Measurements from ENCODE around the gene KLK8. TPM values are rescaled to one million over a fixed set of nuclear protein-coding genes. Genes with fewer than 3 reads are reported as not detected.

Gene KLK8
- total RNA-seq, 1 experiment from 2014 or later: not detected

DNA sequence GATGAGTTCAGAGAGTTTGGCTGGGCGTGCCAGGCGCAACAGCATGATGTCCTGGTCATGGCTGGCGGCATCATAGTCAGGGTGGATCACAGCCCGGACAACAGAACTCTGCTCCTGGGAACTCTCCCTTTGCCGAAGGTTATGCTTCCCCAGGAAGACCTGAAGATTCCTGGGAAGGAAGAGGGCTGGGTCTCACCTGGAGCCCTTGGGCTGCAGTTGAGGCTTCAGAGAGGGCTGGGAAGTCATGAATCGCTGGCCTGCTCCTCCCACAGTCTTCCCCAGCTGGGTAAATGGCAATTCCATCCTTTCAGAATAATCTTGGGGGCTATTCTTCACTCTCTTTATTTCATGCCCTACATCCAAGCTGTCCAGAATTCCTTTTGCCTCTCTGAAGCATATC, 38.0 kb downstream of the KLK8 start:
- ChIA-PET POLR2A (ENCODE audit: low non-redundant PET) (no interaction called here), CTCF (no interaction called here)
- no peak overlapping the region for H3K4me3 ChIP-seq (ENCODE audit: low read depth, low read length, poor library complexity, severe bottlenecking)
- peaks cover 34% of the 10 kb centered on the region for H3K27me3 ChIP-seq (replicated peaks; ENCODE audit: insufficient read depth, low read depth, low read length, poor library complexity)
- H3K27ac ChIP-seq (ENCODE audit: low read depth, low read length, poor library complexity, severe bottlenecking): no peak overlapping the region
- no peaks in the 10 kb centered on the region for H3K9me3 ChIP-seq (ENCODE audit: low read depth, low read length, poor library complexity, severe bottlenecking)
- intact Hi-C loops (cut with micrococcal nuclease; ENCODE audit: unreplicated experiment): no loop called here
- H3K36me3 ChIP-seq (ENCODE audit: insufficient read depth, low read length, poor library complexity, severe bottlenecking): no peaks in the 10 kb centered on the region
- TF ChIP-seq, protein P1, sequence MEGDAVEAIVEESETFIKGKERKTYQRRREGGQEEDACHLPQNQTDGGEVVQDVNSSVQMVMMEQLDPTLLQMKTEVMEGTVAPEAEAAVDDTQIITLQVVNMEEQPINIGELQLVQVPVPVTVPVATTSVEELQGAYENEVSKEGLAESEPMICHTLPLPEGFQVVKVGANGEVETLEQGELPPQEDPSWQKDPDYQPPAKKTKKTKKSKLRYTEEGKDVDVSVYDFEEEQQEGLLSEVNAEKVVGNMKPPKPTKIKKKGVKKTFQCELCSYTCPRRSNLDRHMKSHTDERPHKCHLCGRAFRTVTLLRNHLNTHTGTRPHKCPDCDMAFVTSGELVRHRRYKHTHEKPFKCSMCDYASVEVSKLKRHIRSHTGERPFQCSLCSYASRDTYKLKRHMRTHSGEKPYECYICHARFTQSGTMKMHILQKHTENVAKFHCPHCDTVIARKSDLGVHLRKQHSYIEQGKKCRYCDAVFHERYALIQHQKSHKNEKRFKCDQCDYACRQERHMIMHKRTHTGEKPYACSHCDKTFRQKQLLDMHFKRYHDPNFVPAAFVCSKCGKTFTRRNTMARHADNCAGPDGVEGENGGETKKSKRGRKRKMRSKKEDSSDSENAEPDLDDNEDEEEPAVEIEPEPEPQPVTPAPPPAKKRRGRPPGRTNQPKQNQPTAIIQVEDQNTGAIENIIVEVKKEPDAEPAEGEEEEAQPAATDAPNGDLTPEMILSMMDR (conservative IDR thresholded peaks at IDR 0.05; ENCODE audit: low read depth, low read length): no peak
- TF ChIP-seq EZH2 (IDR thresholded peaks at IDR 0.05; ENCODE audit: borderline replicate concordance, low read depth, low read length, poor library complexity, severe bottlenecking): no peak
- BruUV-seq (replicated peaks): no TSS peak
- DNase-seq (ENCODE audit: low spot score): no peak
- H3K4me1 ChIP-seq (ENCODE audit: insufficient read depth, low read length, poor library complexity, severe bottlenecking): no peaks in the 10 kb centered on the region

- H3K36me3 ChIP-seq (ENCODE audit: insufficient read depth, low read length, poor library complexity, severe bottlenecking): no peaks in the 10 kb centered on the region
- no peaks in the 10 kb centered on the region for H3K9me3 ChIP-seq (ENCODE audit: low read depth, low read length, poor library complexity, severe bottlenecking)
- no peaks in the 10 kb centered on the region for H3K4me1 ChIP-seq (ENCODE audit: insufficient read depth, low read length, poor library complexity, severe bottlenecking)
- no peak overlapping the region for H3K4me3 ChIP-seq (ENCODE audit: low read depth, low read length, poor library complexity, severe bottlenecking)
- TF ChIP-seq, protein P1 (conservative IDR thresholded peaks at IDR 0.05; ENCODE audit: low read depth, low read length): no peak
- TF ChIP-seq EZH2 (IDR thresholded peaks at IDR 0.05; ENCODE audit: borderline replicate concordance, low read depth, low read length, poor library complexity, severe bottlenecking): no peak
- no peak overlapping the region for H3K27ac ChIP-seq (ENCODE audit: low read depth, low read length, poor library complexity, severe bottlenecking)
- no peak for DNase-seq (ENCODE audit: low spot score)
- ChIA-PET POLR2A (ENCODE audit: low non-redundant PET) (no interaction called here), CTCF (no interaction called here)
- intact Hi-C loops (cut with micrococcal nuclease; ENCODE audit: unreplicated experiment): no loop called here
- H3K27me3 ChIP-seq (replicated peaks; ENCODE audit: insufficient read depth, low read depth, low read length, poor library complexity): peaks cover 35% of the 10 kb centered on the region
- no TSS peak for BruUV-seq (replicated peaks)
Measured at GRCh38 chr19:50962245-50962644, 39.2 kb downstream of the KLK8 start.

DNA sequence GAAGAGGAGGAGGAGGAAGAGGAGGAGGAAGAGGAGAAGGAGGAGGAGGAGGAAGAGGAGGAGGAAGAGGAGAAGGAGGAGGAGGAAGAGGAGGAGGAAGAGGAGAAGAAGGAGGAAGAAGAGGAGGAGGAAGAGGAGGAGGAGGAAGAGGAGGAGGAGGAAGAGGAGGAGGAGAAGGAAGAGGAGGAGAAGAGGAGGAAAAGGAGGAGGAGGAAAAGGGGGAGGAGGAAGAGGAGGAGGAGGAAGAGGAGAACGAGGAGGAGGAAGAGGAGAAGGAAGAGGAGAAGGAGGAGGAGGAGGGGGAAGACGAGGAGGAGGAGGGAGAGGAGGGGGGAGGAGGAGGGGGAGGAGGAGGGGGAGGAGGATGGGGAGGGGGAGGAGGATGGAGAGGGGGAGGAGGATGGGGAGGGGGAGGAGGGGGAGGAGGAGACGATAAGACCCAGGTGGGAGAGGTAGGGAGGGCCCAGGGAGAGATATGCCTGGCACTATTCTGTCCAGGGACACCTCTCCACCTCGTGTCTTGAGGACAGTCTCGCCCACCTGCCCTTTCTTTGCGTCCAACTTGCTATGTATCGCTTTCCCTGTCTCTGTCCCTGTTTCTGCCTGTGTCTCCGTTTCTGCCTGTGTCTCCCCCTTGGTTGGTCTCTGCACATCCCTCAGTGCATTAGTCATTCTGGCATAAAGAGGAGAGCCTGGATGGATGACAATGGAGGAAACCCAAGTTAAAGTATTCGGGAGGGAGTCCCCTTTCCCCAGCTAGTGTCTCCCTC, 41.5 kb downstream of the KLK8 start:
- intact Hi-C loops (cut with micrococcal nuclease; ENCODE audit: unreplicated experiment): no loop called here
- POLR2A ChIA-PET (ENCODE audit: low non-redundant PET): no interaction called here
- CTCF ChIA-PET: no interaction called here
- no TSS peak for BruUV-seq (replicated peaks)
- Histone ChIP-seq H3K4me1 (ENCODE audit: insufficient read depth, low read length, poor library complexity, severe bottlenecking) (no peaks in the 10 kb centered on the region), H3K27ac (ENCODE audit: low read depth, low read length, poor library complexity, severe bottlenecking) (no peak overlapping the region), H3K27me3 (replicated peaks; ENCODE audit: insufficient read depth, low read depth, low read length, poor library complexity) (peaks cover 22% of the 10 kb centered on the region), H3K9me3 (ENCODE audit: low read depth, low read length, poor library complexity, severe bottlenecking) (no peaks in the 10 kb centered on the region), H3K4me3 (ENCODE audit: low read depth, low read length, poor library complexity, severe bottlenecking) (no peak overlapping the region), H3K36me3 (ENCODE audit: insufficient read depth, low read length, poor library complexity, severe bottlenecking) (no peaks in the 10 kb centered on the region)
- TF ChIP-seq EZH2 (IDR thresholded peaks at IDR 0.05; ENCODE audit: borderline replicate concordance, low read depth, low read length, poor library complexity, severe bottlenecking): no peak
- TF ChIP-seq, protein P1 (conservative IDR thresholded peaks at IDR 0.05; ENCODE audit: low read depth, low read length): no peak
- peak; percentile 40 for DNase-seq (ENCODE audit: low spot score)
